ENCODE results near the gene CFI.

The CFI gene

GRCh38 chr4:109801895-109802319 is at the start of gene CFI:
CFI (minus strand) TSS chr4:109801999; CDS start chr4:109801971, 28 bp downstream.
- no peak for DNase-seq

DNA sequence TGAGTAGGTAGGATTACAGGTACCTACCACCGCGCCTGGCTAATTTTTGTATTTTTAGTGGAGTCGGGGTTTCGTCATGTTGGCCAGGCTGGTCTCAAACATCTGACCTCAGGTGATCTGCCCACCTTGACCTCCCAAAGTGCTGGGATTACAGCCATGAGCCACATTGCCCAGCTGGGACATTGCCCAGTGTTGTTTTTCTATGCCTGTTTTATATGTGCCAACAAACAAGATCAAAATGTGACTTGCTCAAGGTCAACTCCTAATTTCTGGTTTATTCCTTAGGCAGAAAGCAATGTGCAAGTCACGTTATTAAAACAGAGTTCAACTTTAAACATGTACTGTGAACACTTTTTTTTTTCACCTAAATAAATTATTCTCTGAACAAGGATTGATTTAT is 48.8 kb upstream of the CFI start:
- DNase-seq: no peak

DNA sequence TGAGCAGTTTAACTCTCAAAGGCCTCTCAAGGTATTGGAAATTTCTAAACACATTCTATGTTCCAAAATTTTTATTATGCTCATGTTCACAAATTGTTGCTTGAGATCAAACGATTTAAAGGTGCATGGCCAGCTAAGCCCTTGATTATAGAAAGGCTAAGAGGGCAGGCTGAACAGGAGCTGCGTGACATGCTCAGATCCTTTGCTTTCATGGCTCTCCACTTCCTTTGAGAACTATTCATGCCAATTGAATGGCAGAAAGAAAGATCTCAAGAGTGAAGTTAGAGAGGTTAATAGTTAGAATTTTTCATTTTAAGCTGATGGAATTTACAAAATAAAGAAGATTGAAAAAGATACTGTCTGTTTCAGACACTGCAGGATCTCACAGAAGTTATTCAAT is 46.7 kb upstream of the CFI start:
- no peak for DNase-seq

- no peak for DNase-seq
These were observed 46.2 kb upstream of the CFI start, which contains the start of gene LRIT3 for GRCh38 chr4:109847896-109848442. LRIT3 (plus strand) TSS chr4:109848107; CDS start chr4:109848202, 95 bp downstream.

DNA sequence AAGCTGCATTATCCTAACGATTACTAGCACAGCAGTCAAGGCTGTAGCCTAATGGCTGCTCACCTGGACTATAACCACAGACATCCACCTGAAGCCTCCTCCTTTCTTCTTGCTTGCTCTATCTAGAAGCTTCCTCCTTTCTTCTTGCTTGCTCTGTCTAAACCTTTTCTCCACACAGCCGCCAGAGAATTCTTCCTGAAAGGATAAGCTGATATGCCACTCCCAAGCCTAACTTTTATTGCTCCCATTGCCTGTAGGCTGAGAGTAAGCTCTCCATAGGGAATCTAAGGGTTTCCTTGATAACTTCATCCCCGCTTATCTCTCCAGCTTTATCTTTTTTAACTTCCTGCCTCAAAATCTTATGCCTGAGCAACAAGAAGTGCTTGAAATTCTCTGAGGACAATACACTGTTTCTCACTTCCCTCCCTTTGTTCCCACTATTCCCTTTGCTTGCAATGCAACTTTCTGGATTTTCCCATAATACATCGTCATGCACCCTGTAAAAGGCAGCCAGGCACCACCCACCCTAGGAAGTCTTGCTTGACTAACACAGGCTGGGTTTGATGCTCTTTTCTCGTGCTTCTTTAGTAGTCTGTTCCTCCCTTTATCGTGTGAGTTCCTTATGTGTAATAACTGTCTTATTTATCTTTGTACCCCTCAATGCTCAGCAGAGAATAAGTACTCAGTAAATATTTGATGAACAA is 44.7 kb upstream of the CFI start:
- DNase-seq: no peak

DNA sequence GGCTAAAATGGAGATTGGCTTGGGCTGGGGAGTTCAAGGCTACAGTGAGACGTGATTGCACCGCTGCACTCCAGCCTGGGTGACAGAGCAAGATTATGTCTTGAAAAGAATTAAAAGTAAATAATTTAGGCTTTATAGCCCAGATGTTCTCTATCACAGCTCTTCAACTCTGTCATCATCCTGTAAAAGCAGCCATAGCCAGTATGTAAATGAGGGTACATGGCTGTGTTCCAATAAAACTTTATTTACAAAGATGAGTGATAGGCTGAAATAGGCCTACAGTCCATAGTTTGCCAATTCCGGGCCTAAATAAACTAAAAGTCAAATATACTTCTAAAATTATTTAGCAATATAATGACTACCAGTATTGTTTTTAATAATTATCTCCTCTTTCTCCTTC is 35.2 kb upstream of the CFI start:
- DNase-seq: no peak

GRCh38 chr4:109833756-109834155 is 32.0 kb upstream of the CFI start:
- DNase-seq: no peak

DNA sequence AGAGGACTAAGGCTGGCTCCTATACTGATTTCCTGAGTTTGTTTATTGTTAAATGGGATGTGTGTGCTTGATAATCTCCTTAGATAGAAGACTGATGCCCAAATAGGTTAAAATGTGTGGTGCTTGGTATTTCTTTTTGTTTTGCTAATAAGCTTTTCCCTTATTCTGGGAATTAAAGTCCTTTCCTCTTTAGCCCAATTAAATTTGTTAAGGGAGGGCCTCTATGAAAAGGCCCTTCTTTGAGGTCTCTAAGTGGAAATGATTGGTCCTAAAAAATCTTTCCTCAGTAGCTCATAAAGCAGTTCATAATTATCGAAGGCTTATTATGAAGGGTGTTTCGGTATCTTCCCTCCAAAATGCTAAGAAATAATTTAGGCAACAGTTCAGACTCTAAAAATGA is 25.9 kb upstream of the CFI start, which contains the start of gene RRH:
Gene RRH, plus strand, starts transcription at position 301 of the 400 bp plus-strand sequence. Its CDS starts 56 bp downstream, at position 357.
- DNase-seq: no peak

DNA sequence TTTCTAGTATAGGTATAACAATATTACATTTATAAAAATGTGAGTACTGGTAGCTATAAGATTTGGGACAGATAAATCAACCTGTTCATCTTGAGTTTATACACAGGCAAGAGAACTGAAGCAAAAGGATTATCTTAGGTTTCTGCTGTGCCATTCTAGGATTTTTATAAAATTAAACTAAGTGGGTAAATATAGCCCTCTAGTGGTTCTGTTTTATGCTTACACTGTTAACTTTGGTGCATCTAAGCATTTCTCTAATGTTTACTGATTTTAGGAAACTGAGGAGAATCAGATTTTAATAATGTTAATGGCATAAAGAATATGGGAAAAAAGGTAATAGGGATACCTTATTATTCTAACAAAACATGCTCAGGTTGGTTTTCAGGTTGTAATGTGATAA is 24.9 kb upstream of the CFI start:
- no peak for DNase-seq

GRCh38 chr4:109821185-109821584 is 19.4 kb upstream of the CFI start:
- DNase-seq: no peak

DNA sequence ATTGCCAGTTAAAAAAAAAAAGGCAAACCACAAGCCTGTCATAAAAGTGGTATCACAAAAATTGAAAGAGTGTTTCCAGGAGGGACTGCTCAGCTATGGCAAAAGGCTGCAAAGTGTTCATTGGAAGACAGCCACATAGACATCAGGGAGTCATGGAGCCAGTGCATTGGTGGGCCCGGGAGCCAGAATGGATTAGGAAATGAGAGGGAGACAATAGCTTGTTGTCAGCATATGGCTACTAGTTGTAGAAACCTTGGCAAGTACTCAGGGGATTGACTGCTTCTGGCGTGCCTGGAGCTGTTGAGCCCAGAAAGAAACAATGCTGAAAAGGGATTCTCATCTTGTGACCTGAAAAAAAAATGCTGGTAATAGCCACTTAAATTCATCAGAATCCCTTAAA is 18.8 kb upstream of the CFI start:
- no peak for DNase-seq

DNA sequence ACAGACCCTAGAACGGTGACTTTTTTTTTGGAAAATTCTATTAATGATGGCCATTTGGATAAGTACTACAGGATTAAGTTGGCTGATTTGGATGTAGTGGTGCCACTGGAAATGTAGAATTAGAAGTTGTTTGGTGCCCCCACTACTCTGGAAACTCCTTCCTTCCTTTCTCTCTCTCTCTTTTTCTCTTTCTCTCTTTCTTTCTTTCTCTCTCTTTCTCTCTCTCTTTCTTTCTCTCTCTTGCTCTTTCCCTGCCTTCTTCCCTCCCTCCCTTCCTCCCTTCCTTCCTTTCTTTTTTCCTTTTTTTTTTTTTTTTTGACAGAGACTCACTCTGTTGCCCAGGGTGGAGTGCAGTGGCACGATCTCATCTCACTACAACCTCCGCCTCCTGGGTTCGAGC is 16.5 kb upstream of the CFI start:
- no peak for DNase-seq

GRCh38 chr4:109816894-109817293 is 15.1 kb upstream of the CFI start:
- no peak for DNase-seq

DNA sequence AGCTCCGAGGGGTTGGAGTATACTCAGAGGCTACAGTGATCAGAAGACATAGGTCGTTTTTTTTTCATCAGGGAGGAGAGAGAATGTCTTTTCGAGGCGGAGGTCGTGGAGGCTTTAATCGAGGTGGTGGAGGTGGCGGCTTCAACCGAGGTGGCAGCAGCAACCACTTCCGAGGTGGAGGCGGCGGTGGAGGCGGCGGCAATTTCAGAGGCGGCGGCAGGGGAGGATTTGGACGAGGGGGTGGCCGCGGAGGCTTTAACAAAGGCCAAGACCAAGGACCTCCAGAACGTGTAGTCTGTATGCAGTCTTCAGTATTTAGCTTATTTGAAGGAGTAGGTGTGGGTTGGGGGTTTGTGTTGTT is 14.3 kb upstream of the CFI start:
- no peak for DNase-seq

- peak; percentile 73 for DNase-seq
These were observed 13.6 kb upstream of the CFI start, which contains the start of gene GAR1 for GRCh38 chr4:109815151-109816081. GAR1 (plus strand) TSS chr4:109815762; CDS start chr4:109816165, 403 bp downstream.

- DNase-seq: no peak
These were observed 9.9 kb upstream of the CFI start for GRCh38 chr4:109811707-109812106.

DNA sequence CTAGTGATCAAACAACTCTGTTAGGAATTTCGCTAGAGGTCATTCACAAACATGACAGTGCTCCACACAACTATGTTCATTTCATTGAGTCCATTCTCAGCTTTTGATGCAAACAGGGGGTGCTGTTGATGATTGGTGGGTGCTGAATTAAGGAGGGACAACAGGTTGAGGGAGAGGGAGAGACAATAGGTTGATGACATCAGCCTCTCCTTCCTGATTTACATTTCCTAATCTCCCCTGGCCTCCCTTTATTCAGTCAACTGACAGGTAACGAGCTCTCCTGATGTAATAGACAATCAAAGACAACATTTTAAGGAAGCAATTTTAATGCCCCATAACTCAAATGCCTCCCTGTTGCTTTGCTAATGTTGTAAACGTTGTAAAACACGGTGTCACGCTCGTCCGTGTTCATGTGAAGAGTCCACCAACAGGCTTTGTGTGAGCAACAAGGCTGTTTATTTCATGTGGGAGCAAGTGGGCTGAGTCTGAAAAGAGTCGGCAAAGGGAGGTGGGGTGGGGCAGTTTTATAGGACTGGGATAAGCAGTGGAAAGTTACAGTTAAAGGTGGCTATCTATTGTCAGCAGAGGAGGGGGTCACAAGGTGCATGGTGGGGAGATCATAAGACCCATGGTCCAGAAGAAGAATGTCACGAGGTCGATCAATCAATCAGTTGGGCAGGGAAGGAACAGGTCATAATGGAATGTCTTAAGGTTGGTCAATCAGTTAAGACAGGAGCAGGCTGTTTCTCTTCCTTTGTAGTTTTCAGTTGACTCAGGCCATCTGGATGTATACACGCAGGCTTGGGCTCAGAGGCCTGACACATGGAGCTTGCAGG is 9.0 kb upstream of the CFI start:
- DNase-seq: no peak

- DNase-seq: no peak
These were observed 7.9 kb upstream of the CFI start for GRCh38 chr4:109809655-109810054.

DNA sequence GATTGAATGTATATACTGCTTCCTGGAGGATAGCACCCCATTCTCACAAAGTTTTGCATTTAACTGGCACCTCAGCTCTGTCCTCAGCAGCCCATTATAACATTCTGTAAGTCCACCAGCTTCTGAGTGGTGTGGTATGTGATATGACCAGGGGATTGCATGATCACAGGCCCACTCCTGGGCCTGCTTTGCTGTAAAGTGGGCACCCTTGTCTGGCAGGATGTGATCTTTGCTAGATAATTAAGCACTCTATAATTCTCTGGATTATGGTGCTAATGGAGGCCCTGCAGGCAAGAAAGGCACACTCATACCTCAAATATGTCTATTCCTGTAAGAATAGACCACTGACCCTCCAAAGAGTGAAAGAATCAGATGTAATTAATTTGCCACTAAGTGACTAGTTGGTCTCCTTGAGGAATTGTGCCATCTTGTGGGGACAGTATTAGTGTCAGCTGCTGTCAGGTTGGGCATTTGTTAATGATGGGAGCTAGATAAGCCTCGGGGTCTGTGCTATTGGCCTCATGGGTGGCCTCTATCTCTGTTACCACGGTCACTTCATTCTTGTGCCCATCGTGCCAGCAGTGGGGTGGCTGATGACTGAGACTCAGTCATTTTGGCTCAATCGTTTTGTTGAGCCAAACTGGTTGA is 2.2 kb upstream of the CFI start:
- no peak for DNase-seq

DNA sequence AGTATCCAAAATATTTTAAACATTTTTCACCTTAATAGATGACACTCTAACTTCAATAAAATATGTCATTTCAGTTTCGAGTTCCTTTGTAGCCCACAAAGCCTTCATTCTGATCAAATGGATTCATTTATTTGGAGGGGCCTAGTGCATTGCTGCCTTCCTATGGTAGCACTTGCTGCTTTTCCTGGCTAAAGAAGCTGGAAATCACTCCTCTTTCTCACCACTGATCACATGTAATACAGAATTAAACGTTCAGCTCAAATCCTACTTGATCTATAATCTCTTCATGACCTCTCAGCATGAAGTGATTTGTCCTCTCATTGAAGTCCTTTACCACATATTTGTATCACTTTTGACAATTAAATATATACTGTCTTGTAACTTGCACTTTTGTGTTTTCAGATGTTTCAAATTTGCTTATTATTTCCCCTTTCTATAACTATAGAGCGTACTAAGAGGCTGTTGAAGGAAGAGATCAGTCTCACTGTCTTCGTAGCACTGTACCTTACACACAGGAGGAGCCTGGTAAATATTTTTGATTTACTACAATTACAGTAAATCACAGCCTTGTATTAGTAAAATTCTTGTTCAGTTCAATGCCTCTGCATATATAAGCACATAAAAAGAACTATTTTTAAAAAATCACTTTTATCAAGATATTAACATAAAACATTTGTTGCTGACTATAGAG is 555 bp downstream of the CFI start:
- no peak for DNase-seq

DNA sequence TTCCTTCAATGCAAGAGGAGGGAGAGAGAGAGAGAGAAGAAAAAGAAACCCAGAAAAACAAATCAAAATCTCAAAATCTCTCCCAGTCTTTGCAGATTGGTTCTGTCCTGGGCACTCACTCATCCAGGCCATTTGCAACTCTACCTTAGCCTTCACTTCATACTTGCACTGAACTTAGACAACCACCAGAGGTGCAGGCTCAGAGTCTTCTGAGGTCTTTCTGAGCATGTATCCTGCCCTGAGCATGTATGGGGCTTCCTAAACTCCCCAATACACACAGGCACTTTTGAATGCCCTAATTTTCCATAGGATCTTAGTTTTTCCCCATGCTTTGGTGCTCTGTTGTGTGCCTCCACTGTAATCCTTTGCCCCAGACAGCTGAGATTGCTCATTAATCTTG is 2.9 kb downstream of the CFI start:
- no peak for DNase-seq

DNA sequence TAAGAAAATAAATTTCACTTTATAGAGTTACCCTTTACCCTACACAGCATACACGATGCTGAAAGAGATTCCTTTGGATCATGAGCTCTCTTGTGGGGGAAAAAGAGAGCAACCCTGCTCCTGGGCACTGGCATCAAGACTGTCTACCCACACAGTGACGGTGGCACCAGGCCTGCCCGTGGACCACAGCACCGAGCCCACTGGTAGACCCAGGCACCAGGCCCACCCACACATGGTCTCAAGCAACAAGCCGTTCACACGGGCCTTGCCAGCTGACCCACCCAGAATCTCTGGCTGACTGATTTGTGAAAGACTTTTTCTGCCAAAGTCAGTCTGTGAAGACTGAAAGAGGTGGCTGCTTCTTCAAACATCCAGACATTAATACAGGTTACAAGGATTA is 6.7 kb downstream of the CFI start:
- no peak for DNase-seq

All from NCI-H2029 (cell line).